DOHH2 (cell line): Measurements from ENCODE around the gene RNF167.

ENCODE experiments used
- H3F3A ChIP-seq: fragments of 200-600 bp; sonication (generic), shearing (Covaris generic); 2 replicates; pipeline ENCODE4 v1.6.0; 2016; ENCODE audit warnings: antibody characterized with exemption, mild to moderate bottlenecking; ENCODE audit not compliant: control insufficient read depth, insufficient read depth
- H3K27ac ChIP-seq: fragments of 200-600 bp; sonication (generic); 2 replicates; pipeline ENCODE4 v1.5.1; 2014; ENCODE audit warnings: low read depth, mild to moderate bottlenecking, low read length, moderate library complexity
- H3K27me3 ChIP-seq: fragments of 200-600 bp; sonication (generic); 2 replicates; pipeline ENCODE4 v1.6.1; 2014; ENCODE audit warnings: mild to moderate bottlenecking, low read length, mixed read lengths; ENCODE audit not compliant: control insufficient read depth
- H3K36me3 ChIP-seq: fragments of 200-600 bp; sonication (generic); 2 replicates; pipeline ENCODE4 v1.6.1; 2014; ENCODE audit warnings: mild to moderate bottlenecking, low read length, moderate library complexity, mixed read lengths; ENCODE audit not compliant: control insufficient read depth
- H3K4me1 ChIP-seq: fragments of 200-600 bp; sonication (generic); 2 replicates; pipeline ENCODE4 v1.6.1; 2014; ENCODE audit warnings: mild to moderate bottlenecking, low read length, mixed read lengths; ENCODE audit not compliant: control insufficient read depth
- H3K4me2 ChIP-seq: fragments of 200-600 bp; sonication (generic); 2 replicates; pipeline ENCODE4 v1.6.0; 2014; ENCODE audit warnings: mild to moderate bottlenecking, low read length, moderate library complexity
- H3K4me3 ChIP-seq: fragments of 200-600 bp; sonication (generic); 2 replicates; pipeline ENCODE4 v1.5.1; 2014; ENCODE audit warnings: mild to moderate bottlenecking, low read length, mixed read lengths
- H3K79me2 ChIP-seq: fragments of 200-600 bp; sonication (generic); 2 replicates; pipeline ENCODE4 v1.6.1; 2014; ENCODE audit warnings: mild to moderate bottlenecking, low read length, mixed read lengths; ENCODE audit not compliant: control insufficient read depth
- H3K9me2 ChIP-seq: fragments of 200-600 bp; sonication (generic); replicated peaks from 2 replicates; pipeline ENCODE4 v1.6.1; 2014; ENCODE audit warnings: mild to moderate bottlenecking, low read length, mixed read lengths; ENCODE audit not compliant: control insufficient read depth
- H3K9me3 ChIP-seq: fragments of 200-600 bp; sonication (generic); 2 replicates; pipeline ENCODE4 v1.6.1; 2014; ENCODE audit warnings: antibody characterized with exemption, low read length, mixed read lengths; ENCODE audit not compliant: control insufficient read depth, insufficient read depth
- H4K20me1 ChIP-seq: fragments of 200-600 bp; sonication (generic); 2 replicates; pipeline ENCODE4 v1.6.0; 2014; ENCODE audit warnings: low read depth, mild to moderate bottlenecking, antibody characterized with exemption, low read length, moderate library complexity; ENCODE audit not compliant: control insufficient read depth, insufficient read depth
- EZH2phosphoT487 ChIP-seq: fragments of 200-600 bp; sonication (generic); IDR thresholded peaks from 2 replicates; pipeline ENCODE4 v1.6.1; 2017; ENCODE audit warnings: borderline replicate concordance, mild to moderate bottlenecking, antibody characterized with exemption, low read length, moderate library complexity, mixed read lengths
- TF ChIP-seq, protein P1 (sequence below): fragments of 200-600 bp; sonication (generic); IDR thresholded peaks from one replicate; pipeline ENCODE4 v1.5.1; 2014; ENCODE audit warnings: antibody characterized with exemption, mild to moderate bottlenecking, low read depth, low read length; ENCODE audit not compliant: poor library complexity, severe bottlenecking

The RNF167 gene

DNA sequence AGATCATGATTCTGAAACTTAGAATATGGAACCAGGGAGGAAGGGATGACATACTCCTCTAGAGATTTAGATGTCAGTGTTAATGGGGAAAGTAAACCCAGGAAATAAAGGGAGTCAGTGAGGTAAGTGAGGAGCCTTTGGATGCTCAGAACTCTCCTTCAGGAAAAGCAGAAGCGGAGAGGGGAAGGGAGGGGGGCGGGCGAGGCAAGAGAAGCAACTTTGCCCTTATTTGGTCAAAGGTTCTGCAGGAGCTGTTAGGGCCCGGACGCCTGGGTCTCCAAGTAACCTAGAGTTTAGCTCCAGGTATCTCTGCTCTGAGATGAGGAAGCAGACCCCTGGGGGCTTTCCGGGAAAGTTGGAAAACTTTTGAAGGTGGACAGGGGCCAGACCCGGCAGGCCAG, 6.9 kb downstream of the RNF167 start:
- no peak for TF ChIP-seq EZH2phosphoT487
- no peaks in the 10 kb centered on the region for H3K9me3 ChIP-seq
- H3K4me3 ChIP-seq: peak overlapping the region; percentile 93
- H3K27ac ChIP-seq: peak overlapping the region; percentile 99
- H3F3A ChIP-seq: peaks cover 59% of the 10 kb centered on the region
- peaks cover 74% of the 10 kb centered on the region for H3K79me2 ChIP-seq
- H3K4me1 ChIP-seq: peaks cover 71% of the 10 kb centered on the region
- no peaks in the 10 kb centered on the region for H3K9me2 ChIP-seq
- H3K27me3 ChIP-seq: no peaks in the 10 kb centered on the region
- peaks cover 13% of the 10 kb centered on the region; the same call in 1 of the 2 replicates for H4K20me1 ChIP-seq
- H3K36me3 ChIP-seq: peaks cover 64% of the 10 kb centered on the region
- peak overlapping the region; percentile 94 for H3K4me2 ChIP-seq

DNA sequence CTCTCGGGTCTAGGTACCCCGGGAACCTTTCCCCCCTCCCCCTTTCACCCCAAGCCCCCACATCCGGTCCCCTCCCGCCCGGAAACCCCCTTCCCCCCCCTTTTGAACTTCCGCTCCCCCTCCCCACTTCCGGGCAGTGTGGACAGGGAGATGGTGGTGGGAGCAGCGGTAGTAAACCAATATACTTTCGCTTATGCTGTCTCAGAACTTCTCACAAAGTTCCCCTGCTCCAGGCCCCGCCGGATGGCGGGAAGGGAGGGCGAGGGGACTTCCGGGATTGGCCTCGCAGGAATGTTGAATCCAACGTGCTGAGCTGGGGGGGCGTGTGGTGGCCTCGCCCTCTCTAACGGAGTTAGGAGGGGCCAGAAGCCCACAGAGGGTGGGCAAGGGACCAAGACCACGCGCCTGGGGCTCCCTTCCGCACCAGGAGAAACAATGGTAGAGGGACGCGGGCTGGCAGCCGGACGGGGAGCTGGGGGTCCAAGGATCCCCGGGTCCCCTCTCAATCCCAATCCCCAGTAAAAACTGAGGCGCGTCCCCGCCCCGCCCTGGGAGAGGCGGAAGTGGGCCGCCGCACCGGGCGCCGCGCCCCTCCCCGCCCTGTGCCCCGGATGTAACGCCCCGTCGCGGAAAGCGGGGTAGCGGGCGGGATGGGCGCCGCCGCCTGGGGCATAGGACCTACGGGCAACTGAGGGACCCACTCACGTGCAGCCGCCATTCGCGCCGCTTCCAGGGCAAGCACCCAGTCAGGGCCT, 7.5 kb downstream of the RNF167 start:
- peak overlapping the region; percentile 94 for H3K4me2 ChIP-seq
- peaks cover 53% of the 10 kb centered on the region for H3F3A ChIP-seq
- TF ChIP-seq EZH2phosphoT487: no peak
- TF ChIP-seq, protein P1, sequence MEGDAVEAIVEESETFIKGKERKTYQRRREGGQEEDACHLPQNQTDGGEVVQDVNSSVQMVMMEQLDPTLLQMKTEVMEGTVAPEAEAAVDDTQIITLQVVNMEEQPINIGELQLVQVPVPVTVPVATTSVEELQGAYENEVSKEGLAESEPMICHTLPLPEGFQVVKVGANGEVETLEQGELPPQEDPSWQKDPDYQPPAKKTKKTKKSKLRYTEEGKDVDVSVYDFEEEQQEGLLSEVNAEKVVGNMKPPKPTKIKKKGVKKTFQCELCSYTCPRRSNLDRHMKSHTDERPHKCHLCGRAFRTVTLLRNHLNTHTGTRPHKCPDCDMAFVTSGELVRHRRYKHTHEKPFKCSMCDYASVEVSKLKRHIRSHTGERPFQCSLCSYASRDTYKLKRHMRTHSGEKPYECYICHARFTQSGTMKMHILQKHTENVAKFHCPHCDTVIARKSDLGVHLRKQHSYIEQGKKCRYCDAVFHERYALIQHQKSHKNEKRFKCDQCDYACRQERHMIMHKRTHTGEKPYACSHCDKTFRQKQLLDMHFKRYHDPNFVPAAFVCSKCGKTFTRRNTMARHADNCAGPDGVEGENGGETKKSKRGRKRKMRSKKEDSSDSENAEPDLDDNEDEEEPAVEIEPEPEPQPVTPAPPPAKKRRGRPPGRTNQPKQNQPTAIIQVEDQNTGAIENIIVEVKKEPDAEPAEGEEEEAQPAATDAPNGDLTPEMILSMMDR: no peak
- H4K20me1 ChIP-seq: peaks cover 13% of the 10 kb centered on the region; the same call in 1 of the 2 replicates
- peaks cover 68% of the 10 kb centered on the region for H3K79me2 ChIP-seq
- H3K9me3 ChIP-seq: no peaks in the 10 kb centered on the region
- H3K27me3 ChIP-seq: no peaks in the 10 kb centered on the region
- H3K4me3 ChIP-seq: peak overlapping the region; percentile 93
- H3K4me1 ChIP-seq: peaks cover 65% of the 10 kb centered on the region
- H3K36me3 ChIP-seq: peaks cover 58% of the 10 kb centered on the region
- peak overlapping the region; percentile 99 for H3K27ac ChIP-seq
- H3K9me2 ChIP-seq: no peaks in the 10 kb centered on the region

DNA sequence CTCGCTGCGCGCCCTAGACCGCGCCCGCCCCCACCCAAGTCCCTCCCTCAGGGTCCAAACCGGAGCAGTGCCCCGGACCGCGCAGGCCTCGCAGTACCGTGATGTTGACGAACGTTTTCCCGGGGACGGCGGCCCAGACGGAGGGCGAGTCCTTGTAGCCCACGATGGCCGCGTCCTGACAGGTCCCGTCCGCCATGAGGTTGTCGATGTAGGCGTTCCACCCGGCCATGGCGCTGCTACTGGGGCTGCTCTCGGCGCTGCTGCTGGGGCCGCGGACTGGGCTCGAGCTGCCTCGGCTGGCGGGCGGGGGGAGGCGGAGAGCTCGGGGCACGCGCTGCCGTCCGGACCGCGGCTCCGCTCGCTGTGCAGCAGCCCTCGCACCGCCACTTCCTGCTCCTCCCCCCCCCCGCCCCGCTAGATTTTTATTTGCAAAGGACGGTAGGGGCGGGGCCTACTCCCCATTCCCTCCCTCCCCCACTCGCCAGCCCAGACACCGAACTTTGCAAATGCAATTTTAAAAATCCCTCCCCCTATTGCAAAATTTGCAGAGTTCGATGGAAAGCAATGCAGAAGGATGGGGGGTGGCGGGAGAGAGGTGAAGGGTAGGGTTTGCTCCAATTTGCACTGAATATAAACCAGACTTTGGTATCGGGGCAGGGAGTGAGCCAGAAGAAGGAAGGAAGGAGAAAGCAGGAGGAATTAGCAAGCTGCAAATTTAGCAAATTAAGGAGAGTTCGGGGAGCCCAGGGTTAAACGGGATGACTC, 8.3 kb downstream of the RNF167 start, which contains the start of gene PFN1:
TSS of gene PFN1 (minus strand) at position 365 of the 765 bp plus-strand sequence. CDS start at position 229, 136 bp downstream.
- peak within 1 kb of the TSS; percentile 99 for H3K27ac ChIP-seq
- H3K79me2 ChIP-seq: peaks cover 60% of the 10 kb centered on the region
- H3K9me3 ChIP-seq: no peaks in the 10 kb centered on the region
- peak within 1 kb of the TSS; percentile 94 for H3K4me2 ChIP-seq
- H3K36me3 ChIP-seq: peaks cover 50% of the 10 kb centered on the region
- TF ChIP-seq EZH2phosphoT487: no peak
- TF ChIP-seq, protein P1: no peak
- peaks cover 13% of the 10 kb centered on the region; the same call in 1 of the 2 replicates for H4K20me1 ChIP-seq
- peak within 1 kb of the TSS; percentile 93 for H3K4me3 ChIP-seq
- peaks cover 48% of the 10 kb centered on the region for H3F3A ChIP-seq
- no peaks in the 10 kb centered on the region for H3K27me3 ChIP-seq
- H3K4me1 ChIP-seq: peaks cover 57% of the 10 kb centered on the region
- no peaks in the 10 kb centered on the region for H3K9me2 ChIP-seq

DNA sequence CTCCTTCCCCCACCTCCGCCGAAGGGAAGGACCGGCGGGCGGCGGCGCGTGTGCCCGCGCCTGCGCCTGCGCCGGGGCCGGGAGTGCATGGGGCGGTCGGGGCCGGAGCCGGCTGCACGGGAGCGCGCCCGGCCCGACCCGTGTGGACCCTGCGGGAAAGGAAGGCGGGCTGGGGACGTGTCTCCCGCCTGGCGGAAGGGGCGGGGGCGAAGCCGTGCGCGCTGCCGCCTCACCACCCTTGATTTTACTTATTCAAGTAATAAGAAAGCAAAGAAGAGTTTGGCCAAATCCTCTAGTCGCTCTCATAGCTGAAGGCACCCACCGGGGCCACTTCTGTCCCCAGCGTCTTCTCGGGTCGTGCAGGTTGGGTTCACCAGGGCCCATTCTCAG, 8.9 kb downstream of the RNF167 start:
- peaks cover 45% of the 10 kb centered on the region for H3K36me3 ChIP-seq
- TF ChIP-seq, protein P1: no peak
- TF ChIP-seq EZH2phosphoT487: no peak
- peak overlapping the region; percentile 94 for H3K4me2 ChIP-seq
- peak overlapping the region; percentile 93 for H3K4me3 ChIP-seq
- no peaks in the 10 kb centered on the region for H3K27me3 ChIP-seq
- peaks cover 55% of the 10 kb centered on the region for H3K79me2 ChIP-seq
- no peaks in the 10 kb centered on the region for H3K9me2 ChIP-seq
- H3F3A ChIP-seq: peaks cover 43% of the 10 kb centered on the region
- H3K4me1 ChIP-seq: peaks cover 52% of the 10 kb centered on the region
- no peaks in the 10 kb centered on the region for H3K9me3 ChIP-seq
- H3K27ac ChIP-seq: peak overlapping the region; percentile 99
- peaks cover 13% of the 10 kb centered on the region; the same call in 1 of the 2 replicates for H4K20me1 ChIP-seq
